CD4-positive, alpha-beta T cell treated with Interleukin-4 for 4 hours (primary cell): ENCODE measurements around the gene ZNF343.

ENCODE experiments used
- DNase-seq: peaks from one replicate; pipeline ENCODE4 v3.0.0-alpha.2; 2020

ZNF343 gene

DNA sequence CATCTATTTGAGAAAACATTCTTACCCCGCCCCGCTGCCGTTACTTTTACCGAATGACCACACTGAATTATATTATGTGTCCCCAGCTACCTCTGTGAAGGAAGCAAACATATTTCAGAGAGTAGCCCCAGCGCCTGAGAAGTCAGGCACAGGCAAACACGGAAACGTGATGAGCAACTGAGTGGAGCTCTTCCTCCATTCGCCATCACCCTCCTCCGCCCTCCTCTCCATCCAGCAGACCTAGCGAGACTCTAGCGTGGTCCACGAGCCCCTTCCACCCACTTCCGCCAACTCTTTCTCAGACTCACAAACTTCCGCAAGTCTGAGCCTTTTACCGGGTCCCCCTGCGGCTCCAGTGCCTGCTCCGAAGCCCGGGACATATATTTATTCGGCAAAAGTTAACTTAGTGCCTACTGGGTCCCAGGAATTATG, 38.7 kb downstream of the ZNF343 start:
- DNase-seq, result peak; percentile 61

DNA sequence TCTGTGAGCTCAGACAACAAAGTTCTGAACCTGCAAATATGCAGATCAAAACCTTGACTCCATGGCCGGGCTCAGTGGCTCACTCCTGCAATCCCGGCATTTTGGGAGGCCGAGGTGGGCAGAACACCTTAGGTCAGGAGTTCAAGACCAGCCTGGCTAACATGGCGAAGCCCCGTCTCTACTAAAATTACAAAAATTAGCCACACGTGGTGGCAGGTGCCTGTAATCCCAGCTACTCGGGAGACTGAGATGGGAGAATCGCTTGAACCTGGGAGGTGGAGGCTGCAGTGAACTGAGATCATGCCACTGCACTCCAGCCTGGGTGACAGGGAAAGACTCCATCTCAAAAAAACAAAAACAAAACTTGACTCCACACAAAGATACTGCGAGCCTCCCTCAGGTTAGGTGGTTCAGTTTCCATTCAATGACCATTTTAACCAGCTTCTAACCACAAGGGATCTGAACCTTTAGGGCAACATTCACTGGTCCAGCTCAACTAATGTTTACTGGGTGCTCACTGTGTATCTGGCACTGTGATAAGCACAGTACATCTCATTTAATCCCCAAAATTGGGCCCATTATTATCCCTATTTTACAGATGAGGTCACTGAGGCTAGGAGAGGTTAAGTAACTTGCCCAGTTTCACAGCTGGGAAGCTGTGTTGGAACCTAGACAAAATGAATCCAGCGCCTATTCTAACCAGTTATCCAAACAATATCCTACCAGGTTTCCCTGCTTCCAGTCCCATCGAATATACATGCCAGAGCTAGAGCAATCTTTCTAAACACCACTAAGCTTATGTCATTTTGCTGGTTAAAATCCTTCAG, 39.9 kb downstream of the ZNF343 start:
- DNase-seq, result no peak

DNA sequence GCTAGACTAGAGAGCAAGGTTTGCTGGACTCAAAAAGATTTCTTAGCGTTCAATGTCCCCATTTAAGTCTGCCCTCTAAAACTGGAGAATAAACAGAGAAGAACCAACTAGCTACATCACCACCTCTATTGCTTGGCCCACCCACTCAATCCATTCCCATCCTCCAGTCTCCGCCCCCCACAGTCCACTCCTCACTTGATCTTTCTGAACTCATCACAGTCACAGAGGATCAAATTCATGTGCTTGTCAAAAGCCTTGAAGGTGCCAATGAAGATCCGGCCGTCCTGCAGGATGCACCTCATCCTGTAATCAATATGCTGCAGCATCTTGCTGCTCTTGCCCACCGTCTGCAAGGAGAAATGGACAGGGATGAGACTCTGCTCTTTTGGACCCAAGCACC, 41.3 kb downstream of the ZNF343 start:
- no peak for DNase-seq

DNA sequence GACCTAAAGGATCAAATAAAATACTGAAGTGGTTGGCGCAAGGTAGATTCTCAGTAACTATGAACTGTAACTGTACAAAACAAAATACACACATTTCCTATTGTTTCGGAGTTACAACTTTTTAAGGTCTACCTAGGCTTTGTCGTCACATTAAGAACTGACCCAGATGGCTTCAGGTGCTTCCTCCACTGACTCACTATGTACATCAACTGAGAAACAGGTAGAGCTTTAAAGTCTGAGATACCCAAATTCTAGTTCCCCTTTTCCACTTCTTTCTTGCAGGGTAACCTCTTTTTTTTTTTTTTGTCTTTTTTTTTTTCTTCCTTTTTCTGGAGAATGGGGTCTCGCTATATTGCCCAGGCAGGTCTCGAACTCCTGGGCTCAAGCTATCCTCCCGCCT, 43.6 kb downstream of the ZNF343 start:
- no peak for DNase-seq

DNA sequence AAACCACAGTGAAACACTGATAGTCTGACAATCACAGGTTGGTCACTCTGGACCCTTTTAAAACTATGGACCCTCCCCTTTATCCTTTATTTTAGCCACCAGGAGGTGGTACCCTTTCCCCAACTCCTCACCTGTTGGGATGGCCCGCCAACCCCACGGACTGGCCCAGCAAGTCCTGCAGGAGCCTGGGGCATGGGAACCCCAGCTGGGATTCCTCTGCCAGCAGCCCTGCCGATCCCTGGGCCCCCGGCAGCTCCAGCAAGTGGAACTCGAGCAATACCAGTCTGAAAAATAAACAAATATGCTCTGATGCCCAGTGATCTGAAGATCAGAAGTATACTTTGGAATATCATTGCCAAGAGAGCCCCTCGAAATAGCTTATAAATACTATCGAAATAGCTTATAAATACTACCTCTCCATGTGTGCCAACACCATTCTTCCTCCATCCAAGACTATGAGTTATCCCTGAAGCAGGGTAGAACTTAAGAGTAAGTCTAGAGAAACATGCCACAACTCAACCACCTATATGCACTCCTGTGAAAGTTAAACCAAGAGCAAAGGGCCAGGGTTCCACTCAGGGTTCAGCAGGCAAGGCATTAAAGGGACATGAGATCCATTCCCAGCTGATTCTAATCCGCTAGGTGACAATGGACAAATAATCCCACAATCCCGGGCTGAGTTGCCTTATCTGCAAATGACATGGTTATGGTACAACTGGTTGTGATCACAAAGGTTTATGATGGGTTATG, 44.9 kb downstream of the ZNF343 start:
- DNase-seq, result no peak

DNA sequence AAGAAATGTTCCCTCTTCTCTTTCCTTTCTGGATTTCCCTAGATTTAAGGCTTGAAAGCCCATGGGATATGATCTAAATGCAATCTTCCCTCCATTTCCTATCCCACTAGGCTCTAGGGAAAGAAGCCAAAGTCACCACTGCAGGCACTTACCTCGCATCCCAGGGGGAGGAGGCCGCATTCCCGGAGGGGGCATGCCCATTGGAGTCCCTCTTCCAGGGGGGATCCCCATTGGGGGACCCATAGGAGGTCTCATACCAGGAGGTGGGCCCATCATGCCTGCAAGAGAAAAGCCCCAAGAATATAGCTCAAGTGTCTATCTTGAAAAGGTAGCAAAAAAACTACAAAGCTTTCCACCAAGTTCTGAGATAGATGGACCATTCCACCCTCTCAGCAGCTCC, 46.2 kb downstream of the ZNF343 start:
- no peak for DNase-seq

DNA sequence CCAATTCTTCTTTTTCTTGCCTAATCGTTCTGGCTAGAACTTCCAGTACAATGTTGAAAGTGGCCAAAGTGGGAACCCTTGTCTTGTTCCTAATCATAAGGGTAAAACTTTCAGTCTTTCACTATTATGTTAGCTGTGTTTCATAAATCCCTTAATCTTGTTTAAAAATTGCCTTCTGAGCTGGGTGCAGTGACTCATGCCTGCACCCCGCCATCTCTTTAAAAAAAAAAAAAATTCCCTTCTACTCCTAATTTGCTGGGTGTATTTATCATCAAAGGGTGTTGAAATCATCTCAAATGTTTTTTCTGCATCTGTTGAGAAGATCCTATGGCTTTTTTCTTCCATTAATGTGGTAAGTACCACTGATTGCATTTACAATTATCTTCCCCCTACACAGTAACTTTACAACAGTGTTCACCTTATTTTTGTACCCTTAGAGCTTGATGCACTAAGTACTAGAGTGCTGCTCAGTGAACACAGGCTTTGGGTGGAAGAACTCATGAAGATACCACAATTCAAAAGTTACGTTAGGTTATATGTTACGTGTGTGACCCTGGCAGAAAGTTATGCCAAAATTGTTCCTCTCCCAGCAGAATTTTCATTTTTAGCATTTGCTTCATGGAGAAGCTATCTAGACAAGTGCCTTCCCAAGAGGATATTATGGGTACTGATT, 47.8 kb downstream of the ZNF343 start:
- DNase-seq, result no peak

DNA sequence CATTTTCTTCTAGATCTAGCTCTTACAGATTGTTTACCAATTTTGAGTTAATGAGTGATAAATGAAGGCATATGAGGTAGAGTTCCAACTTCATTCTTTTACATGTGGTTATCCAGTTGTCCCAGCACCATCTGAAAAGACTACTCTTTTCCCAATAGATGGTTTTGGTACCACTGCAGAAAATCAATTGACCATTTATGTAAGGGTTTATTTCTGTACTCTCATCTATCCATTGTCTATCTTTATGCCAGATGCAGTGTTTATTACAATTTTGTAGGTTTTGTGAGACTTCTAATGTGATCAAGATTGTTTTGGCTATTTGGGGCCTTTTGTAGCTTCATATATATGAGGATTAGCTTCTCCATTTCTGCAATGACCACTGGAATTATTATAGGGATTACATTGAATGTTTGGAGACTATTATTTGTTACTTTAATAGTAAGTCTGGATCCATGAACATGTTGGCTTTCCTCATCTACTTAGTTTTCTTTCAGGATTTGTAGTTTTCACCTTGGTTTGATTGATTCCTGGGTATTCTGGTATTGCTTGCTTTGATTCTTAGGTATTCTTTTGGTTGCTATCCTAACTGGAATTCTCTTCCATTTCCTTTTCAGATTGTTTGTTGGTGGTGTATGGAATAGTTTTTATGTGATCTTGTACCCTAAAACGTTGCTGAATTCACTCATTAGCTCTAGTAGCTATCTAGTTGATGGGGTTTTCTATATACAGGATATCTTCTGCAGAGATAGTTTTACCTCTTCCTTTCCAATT, 48.5 kb downstream of the ZNF343 start:
- DNase-seq, result no peak

DNA sequence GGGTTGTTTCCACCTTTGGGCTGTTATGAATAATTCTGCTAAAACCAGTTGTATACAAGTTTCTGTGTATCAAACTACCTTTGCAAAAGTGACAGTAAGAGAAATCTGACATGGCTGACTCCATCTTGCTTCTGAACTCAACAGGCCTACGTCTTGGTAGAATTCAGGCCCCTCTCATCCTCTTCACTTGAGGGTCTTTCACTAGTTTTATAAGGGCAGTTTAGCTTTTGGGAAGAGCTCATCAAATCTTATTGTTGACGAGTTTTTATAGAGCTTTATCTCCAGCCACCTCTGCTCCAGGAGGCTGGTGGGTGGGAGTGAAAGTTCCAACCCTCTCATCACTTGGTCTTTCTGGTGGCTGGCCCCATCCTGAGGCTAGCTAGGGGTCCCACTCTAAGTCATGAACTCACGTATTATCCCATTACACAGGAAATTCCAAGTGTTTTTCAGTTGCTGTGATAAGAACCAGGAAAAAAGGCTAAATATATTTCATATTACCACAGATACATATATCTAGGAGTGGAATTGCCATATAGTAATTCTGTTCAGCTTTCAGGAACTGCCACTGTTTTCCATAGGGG, 49.7 kb downstream of the ZNF343 start:
- no peak for DNase-seq

DNA sequence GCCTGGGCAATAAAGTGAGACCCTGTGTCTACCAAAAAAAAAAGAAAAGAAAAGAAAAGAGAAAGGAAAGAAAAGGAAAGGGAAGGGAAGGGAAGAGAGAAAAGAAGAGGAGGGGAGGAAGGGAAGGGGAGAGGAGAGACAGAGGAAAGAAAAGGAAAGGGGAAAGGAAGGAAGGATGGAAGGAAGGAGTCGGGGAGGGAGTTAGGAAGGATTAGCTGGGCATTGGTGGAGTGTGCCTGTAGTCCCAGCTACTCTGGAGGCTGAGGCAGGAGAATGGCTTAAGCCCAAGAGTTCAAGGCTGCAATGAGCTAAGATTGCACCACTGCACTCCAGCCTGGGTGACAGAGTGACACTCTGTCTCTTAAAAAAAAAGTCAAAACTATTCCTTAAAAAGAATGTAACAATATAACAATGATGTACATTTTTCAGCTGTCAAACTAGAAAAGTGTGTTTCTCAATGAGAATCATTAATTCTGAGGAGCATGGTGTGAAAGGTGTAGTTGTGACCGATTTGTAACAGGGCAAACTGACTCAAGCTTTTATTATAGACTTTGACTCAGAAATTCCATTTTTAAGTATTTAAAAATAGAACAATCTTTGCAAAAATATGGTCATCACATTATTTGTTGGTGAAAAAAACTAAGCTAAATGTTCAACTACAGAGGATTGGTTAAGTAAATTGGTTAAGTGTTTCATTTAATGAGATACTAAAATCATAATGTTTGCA, 52.8 kb downstream of the ZNF343 start:
- no peak for DNase-seq

DNA sequence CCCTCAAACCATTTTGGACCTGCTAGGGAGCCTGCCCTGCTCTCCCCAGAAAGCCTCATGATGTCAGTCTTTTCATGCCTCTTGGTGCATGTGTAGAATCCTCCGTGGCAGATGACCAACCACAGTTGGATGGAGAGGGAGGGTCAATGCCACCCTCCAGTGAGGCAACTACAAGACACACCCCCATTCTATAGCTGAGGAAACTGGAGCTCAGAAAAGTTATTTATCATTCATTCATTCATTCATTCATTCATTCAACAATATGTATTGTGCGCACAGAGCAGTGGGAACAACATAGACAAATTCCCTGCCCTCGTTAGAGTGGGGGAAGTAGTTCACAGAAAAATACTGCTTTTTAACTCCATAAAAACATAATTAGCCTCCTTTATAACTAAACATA, 54.9 kb downstream of the ZNF343 start:
- DNase-seq, result no peak

DNA sequence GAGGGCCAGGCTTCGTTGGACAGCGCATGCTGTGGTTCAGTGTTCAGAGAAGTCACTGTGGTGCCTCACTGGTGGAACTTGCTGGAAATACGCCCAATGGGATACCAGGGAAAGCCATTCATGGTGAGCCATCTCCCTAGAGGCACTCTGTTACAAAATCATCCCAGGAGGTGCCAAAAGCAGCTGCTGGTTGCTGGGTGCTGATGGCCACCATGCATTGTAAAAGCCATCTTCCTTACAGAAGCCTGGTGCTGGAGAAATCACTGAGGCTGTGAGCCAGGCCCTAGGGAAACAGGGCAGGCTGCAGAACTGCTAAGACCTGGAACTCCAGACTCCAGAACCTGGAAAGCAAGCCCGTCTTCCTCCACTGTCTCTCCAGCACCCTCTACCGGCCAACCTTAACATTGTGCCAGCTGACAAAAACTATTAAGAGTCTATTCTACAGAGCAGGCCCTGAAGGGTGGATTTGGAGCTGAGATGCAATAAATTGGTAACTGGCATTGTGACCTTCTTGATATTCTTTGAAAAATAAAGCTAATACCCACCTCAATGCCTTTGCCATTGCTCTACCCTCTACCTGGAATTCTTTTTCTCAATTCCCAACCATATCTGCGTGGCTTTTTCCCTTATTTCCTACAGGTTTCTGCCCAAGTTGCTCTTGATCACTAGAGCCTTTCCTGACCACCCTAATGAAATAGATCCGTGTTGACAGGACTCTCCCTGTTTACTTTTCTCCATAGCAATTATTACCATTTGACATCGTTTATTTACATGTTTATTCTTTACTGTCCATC, 56.6 kb downstream of the ZNF343 start:
- peak; percentile 46 for DNase-seq

DNA sequence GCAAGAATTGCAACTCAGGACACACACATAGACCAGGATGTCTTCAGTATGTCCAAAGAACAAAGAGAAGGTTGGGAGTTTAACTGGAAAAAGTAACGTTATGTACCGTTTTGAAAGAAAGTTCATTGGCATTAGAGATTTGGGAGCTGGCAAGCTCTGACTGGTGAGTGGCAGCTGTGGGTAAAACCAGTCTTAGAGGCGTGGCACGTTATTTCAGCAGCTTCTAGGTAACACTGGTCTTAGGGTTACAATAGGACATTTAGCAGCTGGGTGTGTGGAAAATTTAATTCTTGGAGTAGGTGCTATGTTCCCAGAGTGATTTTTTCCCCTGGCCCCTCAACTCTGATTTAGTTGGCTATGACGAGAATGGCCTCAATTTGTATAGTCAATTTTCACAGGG, 57.3 kb downstream of the ZNF343 start:
- no peak for DNase-seq

DNA sequence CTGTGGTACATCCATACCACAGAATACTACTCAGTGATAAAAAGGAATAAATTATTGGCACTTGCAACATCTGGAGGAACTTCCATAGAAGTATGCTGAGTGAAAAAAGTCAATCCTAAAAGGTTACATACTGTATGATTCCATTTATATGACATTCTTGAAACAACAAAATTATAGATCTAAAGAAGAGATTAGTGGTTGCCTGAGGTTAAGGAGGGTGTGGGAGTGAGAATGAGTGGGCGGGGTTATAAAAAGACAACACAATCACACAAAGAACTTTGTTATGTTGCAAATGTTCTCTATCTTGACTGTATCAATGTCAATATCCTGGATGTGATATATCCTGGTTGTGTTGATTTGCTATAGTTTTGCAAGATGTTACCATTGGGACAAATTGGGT, 59.3 kb downstream of the ZNF343 start:
- DNase-seq, result peak; percentile 13

DNA sequence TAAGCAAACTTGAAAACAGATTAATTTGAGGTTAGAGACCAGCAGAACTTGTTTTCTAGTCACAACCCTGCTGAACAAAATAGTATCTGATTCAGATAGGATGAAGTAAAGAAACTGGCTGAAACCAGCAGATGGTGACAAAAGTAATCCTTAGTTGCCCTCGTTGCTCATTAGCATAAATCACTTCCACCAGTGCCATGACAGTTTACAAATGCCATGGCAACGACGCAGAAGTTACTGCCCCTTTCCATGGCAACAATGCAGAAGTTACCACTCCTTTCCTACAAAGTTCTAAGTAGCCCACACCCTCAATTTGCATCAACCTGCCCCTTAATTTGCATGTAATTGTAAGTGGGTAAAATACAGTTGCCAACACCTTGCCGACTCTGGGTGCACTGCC, 61.9 kb downstream of the ZNF343 start:
- no peak for DNase-seq
